Heart left ventricle (tissue), 13 donors: ENCODE measurements around the gene DNAJB13.

ENCODE experiments used
- POLR2A ChIP-seq, 2 donors: fragments of 450-650 bp; IDR thresholded peaks; one replicate each; pipeline ENCODE4 v1.6.1; 2017; ENCODE audit warnings: antibody characterized with exemption in 2 of 2, mild to moderate bottlenecking in 2 of 2, moderate library complexity in 2 of 2
- TF ChIP-seq, protein P1 (sequence below), 12 donors: fragments of 200-600 bp; sonication (generic) in 4 of 12; IDR thresholded peaks; one replicate each; pipeline versions ENCODE4 v1.5.0 to v1.8.0; 2018 to 2022; ENCODE audit warnings: antibody characterized with exemption in 12 of 12, mild to moderate bottlenecking in 5 of 12
- donor health status: ischemic (EF 13 %, LVEDD 7.1; RV severe dilation, severe dysfunction).
- donor health status: DM: no; HTN: yes; CAD: no.
- donor health status: DM: no; HTN: no; CAD: no.
- donor health status: ischemic (EF 25% LVEDD 6.9; RV normal size, moderate dysfunction).
- donor health status: ischemic (EF 25% LVEDD 5.7; RV mildly dilated, moderate dysfunction).
- donor health status: ischemic (EF 35%, LVEDD 5.7; RV mildly dilated, moderate dysfunction).
- donor health status: nonischemic (EF 11% LVEDD 7.7; RV severe dilation, severe dysfunction).
- donor health status: DM: yes; HTN: yes; CAD: no.
- donor health status: PGD.
- donor health status: ischemic (EF 29% LVEDD 5.4; RV normal size, mild dysfunction).
- donor health status: nonischemic (EF 23%, LVEDD 6.1; RV moderate dilation, normal function).

DNA sequence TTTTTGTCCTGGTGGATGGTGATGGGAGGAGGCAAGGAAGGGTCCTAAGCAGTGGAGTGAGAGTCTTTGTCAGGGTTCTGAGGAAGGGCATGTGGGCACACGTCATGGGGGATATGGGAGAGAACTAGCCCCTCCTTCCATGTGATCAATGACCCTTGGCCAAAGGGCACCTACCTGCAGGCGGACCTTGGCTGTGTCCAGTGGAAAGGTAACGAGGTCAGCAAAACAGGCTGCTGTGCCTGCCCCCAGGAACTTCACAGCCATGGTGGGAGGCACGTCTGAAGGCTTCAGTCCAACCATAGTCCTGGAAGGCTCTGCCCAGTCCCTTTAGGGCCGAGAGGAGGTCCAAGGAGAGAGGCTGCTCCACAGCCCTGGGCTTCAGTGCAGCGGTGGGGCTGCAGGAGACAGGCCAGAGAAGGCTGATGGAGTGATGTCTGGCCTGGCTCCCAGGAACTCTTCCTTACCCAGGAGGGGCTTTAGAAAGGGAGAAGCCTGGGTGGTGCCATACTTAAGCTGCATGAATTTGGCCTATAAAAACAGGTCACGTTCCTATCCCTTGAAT is 56.0 kb downstream of the DNAJB13 start:
- TF ChIP-seq, protein P1, sequence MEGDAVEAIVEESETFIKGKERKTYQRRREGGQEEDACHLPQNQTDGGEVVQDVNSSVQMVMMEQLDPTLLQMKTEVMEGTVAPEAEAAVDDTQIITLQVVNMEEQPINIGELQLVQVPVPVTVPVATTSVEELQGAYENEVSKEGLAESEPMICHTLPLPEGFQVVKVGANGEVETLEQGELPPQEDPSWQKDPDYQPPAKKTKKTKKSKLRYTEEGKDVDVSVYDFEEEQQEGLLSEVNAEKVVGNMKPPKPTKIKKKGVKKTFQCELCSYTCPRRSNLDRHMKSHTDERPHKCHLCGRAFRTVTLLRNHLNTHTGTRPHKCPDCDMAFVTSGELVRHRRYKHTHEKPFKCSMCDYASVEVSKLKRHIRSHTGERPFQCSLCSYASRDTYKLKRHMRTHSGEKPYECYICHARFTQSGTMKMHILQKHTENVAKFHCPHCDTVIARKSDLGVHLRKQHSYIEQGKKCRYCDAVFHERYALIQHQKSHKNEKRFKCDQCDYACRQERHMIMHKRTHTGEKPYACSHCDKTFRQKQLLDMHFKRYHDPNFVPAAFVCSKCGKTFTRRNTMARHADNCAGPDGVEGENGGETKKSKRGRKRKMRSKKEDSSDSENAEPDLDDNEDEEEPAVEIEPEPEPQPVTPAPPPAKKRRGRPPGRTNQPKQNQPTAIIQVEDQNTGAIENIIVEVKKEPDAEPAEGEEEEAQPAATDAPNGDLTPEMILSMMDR (IDR thresholded peaks at IDR 0.05), result no peak
- TF ChIP-seq POLR2A (IDR thresholded peaks at IDR 0.05), result no peak
